GM19372 (cell line): Measurements from ENCODE around the gene CD69.
A peak's percentile ranks its signal among the peaks of the same experiment; 100 is the strongest.

ENCODE experiments used
- ATAC-seq: cut with Tn5 transposase; IDR thresholded peaks from one replicate; pipeline ENCODE4 v1.9.1; 2021; ENCODE audit warnings: mild to moderate bottlenecking, low read depth, moderate library complexity; ENCODE audit not compliant: unreplicated experiment

Gene CD69

DNA sequence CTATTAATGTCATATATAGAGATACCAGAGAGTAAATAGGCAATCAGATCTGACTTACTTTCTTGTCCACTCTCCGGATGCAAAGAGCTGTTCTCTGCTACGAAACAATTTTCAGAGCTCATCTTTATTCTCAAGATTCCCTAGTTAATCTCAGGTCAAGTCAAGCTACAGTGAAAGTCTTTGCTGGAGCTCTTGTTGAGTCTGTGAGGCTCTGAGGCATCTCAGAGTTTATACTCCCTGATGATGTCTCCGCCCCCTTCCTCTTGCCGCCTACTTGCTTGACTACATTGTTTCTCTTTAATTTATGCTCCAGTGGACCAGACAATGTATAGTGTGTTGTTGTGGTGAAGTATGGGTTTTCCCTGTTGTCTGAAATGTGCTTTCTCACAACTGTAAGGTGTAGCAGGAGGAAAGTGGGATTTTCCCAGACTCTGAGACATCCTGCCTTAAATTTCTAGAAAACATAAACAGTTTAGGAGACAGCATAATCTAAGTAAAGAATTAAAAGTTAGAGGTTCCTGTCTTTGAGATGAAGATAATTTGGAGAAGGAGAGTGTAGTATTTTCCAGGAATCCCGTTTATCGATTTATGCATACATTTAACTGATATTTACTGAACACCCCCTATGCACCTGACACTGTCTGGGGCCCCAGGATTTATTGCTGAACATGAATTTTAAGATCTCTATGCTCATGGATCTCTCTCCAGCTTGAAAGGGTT is at the start of gene CD69:
TSS of gene CD69 (minus strand) at position 203 of the 720 bp plus-strand sequence. CDS start at position 122, 81 bp downstream.
- peak; percentile 23 for ATAC-seq

DNA sequence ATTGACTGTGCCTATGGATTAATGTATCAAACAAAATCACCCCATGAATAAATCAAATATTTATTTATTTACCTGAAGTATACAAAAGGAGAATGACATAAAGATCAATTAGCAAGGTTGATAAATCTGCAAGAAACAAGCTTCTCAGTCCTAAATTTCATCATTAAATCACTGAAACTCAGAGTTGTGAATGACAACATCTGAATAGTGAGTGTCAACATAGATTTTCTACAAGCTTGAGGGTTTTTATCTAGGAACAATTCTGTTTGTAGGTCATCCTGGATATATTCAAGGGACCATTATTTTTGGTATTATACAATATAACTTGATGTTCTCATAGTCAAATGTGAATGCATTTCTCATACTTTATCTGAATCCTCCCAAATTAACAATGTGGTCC is 49.2 kb upstream of the CD69 start:
- no peak for ATAC-seq

DNA sequence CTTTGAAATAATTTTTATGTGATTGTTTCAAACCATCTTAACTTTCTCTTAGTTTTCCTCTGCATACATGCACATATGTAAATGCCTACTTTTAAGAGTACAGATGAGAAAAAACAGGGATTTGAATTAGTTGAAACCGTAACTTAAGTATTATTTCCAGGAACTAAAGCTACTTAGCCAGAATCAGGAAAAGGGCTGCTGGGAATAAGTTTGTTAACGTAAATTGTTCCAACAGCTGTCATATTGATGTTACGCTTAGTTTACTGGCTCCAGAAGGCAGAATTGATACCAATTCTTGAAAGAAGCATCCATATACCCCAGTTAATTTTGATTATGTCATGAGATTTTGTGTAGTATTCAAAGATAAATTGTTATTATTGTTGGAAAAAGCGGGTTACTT is 48.6 kb upstream of the CD69 start:
- ATAC-seq: no peak

DNA sequence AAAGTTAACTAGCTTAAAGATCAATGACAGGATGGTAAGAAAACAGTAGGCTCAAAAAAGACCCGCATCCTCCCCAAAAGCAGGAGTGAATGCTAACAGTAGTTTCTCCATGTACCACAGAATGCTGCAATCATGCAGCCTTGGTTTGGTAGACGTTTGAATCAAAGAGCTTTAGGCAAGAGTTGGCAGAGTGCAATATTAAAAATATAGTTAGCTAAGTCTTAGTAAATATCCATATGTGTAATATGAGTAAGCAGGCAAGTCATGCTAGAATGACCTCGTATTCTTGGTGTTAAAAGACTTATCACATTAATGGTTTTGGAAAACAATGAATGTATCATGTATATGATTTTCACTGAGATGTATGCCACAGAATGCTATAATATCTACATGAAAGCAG is 47.8 kb upstream of the CD69 start:
- no peak for ATAC-seq

DNA sequence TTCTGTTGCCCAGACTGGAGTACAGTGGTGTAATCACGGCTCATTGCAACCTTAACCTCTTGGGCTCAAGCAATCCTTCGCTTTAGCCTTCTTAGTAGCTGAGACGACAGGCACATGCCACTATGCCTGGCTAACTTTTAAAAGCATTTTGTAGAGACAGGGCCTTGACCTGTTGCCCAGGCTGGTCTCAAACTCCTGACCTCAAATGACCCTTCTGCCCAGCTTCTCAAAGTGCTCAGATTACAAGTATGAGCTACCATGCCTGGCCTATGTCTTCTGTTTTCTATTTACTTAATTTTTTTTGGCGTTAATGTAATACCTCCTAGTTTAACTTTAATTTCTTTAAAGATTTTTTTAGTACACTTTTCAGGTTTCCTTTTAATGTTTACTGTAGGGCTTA is 46.0 kb upstream of the CD69 start:
- no peak for ATAC-seq

DNA sequence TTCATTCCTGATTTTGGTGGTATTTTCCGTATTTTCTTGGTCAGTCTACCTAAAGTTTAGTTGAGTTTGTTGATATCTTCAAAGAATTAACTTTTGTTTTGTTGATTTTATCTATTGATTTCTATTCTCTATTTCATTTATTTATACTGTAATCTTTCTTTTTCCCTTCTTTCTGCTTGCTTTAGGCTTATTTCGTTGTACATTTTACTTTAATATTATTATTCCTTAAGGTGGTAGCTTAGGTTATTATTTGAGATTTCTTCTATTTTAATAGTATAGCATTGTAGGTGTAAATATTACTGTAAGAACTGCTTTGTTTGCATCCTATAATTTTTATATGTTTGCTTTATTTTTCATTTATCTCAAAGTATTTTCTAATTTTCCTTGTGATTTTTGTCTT is 45.2 kb upstream of the CD69 start:
- ATAC-seq: no peak

DNA sequence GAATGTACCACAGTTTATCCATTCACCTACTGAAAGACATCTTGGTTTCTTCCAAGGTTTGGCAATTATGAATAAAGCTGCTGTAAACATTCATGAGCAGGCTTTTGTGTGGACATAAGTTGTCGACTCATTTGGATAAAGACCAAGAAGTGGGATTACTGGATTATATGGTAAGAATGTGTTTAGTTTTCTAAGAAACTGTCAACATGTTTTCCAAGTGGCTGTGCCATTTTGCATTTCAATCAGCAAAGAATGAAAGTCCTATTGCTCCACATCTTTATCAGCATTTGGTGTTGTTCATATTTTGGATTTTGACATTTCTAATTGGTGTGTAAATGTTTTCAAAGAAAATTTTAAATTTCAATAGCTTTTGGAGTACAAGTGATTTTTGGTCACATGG is 39.3 kb upstream of the CD69 start:
- ATAC-seq: no peak

DNA sequence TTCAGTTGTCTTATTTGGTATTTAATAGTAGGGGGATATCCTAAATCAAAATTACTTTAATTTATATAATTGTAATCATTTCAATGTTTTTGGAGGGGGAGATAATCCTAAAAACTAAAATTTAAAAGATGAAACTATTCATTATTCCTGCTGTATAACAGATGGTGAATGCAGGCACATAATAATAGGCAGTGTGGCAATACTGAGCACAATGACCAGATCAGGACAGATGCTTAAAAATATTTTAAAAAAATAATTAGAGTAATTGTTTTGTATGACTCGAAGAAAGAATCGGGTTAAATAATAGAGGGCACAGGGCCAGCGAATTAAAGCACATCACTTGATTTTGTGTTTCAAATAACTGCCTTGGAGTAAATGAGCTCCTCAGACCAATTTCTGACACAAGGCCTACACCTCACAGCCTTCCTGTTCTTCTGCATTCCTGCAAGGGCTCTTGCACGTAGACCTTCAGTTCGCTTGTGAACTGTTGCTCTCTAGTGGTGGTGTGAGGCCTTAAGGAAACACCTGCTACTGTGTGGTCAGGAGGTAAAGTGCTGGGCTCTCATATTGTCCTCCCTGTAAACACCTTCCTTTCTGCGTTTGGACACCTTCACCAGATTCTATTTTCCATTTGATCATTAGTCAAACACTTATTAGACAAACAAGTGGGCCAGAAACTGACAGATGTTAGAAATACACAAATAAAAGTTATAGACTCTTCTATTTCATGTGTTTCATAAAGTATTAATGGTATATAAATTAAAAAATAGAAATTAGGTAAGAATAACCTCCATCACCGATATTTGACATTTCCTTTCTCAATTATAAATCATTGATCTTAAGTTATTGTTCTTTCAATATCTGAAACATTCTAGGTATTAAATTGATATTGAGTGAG is 37.3 kb upstream of the CD69 start:
- peak; percentile 97 for ATAC-seq

DNA sequence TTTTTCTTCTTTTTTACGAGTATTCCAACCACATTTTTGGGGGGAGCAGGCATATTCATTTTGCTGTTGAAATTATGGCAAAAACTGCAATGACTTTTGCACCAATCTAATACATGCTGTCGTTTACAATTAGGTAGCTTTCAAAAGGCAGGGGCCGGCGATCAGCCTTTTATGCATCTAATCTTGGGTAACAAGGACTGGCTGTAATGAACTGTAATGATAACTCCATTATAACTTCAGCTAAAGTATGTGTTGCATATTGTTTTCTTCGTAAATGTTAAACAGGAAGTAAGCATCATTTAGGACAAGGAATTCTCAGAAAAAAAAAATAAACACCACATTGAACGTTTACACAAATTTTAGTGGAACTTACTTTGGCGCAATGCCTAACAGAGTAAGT is 36.3 kb upstream of the CD69 start:
- ATAC-seq: no peak

DNA sequence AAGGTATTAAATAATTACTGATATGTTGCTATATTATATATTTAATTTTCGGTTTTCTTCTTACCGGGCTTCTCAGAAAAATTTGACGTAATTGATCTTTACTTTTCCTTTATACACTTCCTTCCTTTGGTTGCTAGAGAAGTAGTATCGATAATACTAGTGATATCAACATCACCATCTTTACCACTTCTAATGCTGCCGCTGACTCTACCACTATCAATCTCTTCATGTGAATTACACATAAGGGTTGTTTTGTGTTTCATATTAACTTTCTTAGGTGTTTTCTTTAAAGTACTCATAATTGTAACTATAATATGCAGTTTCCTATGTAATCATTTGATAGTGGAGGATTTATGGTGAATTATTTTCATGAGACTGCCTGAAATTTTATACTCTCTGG is 35.6 kb upstream of the CD69 start:
- no peak for ATAC-seq

DNA sequence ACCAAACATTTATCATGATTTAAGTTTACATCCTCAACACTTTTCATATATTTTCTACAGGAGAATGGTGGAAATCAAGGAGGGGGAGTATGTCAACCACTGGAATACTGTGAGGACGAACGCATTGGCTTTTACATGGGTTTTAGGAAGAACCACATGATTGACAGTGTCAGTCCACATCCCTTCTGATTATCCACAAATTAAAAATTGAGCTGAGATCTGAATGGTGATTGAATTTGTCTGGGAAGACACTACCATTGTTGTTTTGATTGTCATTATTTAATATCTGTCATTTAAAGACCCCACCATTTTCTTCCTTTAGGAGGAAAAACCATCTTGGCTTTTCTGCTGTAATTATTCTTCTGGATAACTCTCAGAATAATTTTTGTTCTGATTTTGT is 35.2 kb upstream of the CD69 start:
- ATAC-seq: no peak

DNA sequence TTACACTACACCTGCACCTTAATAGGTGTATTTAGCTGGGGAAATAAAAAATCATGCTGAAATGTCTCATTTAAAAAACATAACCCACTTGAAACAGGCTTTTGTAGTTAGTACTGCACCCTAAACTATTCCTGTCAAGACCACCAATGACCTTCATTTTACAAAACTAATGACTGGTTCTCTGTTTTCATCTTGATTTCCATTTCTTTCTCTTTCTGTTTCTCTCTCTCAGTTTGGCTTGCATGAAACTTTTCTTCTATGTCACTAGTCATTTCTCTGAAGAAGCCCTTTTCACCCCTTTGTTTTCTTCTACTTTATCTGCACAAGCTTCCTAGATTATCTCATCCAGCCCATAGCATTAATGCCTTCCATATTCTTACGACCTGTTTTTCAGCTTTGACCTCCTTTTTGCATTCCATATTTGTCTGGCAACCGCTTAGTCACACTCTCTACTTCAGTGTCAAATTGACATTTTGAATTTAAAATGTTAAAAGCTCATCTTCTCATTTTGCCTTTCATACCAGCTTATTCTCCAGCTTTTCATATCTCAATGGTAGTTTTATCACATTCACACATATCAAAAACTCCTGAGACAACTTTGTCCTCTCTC is 33.9 kb upstream of the CD69 start:
- no peak for ATAC-seq

DNA sequence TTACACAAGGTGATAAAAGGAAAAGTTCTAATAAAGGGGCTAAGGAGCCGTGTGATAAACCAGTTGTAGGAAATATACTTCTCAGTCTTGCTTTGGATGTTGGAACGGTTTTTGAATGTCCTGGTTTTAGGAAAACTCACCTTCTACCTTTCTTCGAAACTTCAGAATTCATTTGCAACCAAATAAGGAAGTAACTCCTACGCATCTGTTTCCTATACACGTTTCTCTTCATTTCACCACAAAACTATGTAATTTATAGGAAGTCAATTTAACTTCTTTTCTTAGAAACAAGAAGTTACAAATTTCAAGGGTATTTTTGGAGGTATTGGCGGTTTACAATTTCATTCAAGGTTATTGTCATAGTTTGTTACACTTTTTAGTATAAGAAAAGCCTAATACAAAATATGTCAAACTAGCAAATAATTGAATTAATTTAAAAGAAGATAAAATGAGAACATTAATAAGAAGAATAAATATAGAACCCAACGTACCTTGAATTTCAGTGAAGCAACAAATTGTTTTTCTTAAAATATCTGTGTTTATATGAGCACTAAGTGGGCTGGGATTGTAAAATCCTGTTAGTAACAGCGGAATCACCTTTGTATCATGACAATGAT is 33.2 kb upstream of the CD69 start:
- ATAC-seq: no peak

DNA sequence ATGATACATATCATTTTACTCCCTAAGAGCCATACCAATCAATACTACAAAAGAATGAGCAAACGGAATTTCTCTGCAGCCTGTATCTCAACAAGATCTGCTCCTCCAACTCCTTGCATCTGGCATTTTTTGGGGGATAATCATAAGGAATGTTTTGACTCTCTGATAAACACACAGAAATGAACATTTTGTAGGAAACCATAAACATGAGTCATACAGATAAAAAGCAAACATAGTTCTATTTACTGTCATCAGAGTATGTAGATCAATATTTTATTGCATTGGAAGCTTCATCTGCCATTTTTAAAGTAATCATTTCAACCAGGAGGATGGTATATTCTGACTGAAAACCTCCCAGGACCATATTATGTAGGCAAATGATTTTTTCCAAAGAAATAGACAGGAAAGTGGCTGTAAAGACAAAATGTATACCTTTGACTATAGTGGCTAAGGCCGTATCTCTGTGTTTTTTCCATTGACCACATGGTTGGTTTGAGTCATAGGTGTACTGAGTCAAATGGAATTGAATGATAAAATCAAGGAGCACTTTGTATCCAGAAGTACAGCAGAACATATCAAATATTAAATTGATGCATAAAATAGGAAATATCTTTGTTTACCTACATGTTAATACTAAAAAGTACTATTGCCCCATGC is 32.4 kb upstream of the CD69 start:
- no peak for ATAC-seq

DNA sequence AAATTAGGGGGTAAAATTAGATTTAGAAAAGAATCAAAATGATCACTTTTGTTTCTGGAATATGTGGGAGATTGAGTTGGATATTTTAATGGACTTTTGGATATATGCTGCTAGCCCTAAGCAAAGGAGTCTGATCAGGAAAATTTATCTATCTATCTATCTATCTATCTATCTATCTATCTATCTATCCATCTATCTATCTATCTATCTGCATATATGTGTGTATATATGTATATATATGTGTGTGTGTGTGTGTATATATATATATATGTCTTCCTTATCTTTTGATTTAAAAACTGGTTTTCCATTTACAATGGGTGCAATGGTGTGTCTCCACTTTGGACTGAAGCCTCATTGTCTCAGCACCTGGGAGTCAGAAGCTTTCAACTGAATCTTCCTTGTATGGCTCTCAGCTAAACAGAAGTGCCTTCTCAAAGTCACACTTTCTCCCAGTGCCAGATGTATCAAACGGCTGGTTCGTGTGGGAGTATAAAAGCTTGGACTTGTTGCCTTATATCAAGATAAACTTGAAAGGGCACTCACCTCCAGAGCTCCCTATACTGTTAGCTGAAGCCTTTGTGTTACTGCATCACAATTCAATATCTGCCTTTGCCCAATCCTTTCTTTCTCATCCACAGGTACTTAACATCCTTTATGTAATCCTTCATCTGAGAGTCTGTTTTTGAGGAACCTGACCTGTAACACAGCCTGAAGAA is 31.6 kb upstream of the CD69 start:
- ATAC-seq: no peak

DNA sequence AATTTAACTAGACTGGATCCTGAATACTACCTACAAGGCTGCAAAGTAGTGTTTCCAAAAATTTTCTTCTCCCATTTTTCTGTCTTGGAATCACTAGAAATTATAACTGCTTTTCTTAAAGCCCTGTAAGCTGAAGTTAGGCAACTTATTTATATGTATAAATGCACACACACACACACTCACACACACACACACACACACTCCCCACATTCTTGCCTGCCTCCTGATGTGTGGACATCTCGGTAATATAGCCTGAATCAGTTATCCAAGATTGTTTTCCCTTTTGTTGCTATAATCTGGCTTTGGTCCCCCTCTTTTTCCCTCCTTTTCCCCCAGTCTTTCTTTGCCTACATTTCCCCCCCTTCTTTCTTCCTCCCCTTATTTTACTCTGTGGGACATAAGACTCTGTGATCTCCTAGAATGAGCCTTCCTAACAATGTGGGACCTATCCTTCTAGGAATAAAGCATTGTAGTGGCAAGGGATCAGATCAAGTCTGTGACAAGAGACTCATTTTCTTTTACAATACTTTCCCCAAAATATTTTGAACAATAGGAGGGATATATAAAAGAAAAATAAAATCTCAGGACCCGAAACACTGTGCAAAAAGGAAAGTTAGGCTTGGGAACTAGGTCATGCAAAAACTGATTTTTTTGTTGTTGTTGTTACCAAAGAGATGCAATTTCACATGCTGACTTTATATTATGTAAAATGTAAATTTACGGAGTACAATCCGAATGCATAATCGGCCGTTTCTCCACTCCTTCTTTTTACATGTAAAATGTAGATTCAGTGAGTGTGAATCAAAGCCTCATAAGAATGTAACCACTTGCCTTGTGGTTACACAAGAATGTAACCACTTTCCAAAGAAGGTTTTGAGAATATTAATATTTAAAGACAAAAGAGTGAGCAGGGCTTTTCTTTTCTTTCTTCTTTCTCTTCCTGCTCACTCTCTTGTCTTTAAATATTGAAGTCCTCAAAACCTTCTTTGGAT is 26.3 kb upstream of the CD69 start:
- ATAC-seq: no peak

DNA sequence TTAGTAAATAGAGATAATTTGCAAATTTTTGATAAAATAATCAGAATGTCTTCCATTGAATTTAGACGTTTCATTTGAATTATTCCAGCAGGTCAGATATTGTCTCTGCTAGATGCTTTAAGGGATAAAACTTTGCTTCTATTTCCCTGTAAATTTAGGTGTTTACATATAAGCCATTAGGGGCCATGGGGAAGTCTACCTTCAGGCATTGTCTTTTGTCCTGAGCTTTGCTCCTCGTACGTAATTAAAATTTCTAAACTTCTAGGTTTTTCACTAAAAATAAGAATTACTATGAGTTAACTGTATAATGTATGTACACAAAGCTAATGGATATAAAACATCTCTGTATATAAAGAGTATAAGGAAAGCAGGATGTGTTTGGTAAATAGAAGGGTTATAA is 24.1 kb upstream of the CD69 start:
- no peak for ATAC-seq

DNA sequence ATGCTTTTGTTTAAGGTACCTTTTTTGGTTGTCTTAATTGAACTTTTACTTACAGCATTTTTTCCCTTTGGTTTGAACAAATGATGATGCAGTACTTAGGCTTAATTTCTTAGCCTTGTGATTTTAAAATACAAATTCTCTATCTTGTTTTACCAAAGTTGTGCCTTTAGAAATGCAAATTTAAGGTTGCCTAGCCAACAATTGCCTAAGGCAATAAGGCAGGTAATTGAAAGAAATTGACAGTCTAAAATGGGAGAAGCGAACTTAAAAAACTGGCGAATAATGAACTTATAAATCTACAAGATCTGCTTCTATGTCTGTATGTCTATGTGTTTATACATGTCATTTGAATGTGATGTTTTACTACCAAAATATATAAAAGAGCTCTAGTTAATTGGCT is 23.6 kb upstream of the CD69 start:
- ATAC-seq: no peak
